ENCODE measurements around the gene ZNF609.

DNA sequence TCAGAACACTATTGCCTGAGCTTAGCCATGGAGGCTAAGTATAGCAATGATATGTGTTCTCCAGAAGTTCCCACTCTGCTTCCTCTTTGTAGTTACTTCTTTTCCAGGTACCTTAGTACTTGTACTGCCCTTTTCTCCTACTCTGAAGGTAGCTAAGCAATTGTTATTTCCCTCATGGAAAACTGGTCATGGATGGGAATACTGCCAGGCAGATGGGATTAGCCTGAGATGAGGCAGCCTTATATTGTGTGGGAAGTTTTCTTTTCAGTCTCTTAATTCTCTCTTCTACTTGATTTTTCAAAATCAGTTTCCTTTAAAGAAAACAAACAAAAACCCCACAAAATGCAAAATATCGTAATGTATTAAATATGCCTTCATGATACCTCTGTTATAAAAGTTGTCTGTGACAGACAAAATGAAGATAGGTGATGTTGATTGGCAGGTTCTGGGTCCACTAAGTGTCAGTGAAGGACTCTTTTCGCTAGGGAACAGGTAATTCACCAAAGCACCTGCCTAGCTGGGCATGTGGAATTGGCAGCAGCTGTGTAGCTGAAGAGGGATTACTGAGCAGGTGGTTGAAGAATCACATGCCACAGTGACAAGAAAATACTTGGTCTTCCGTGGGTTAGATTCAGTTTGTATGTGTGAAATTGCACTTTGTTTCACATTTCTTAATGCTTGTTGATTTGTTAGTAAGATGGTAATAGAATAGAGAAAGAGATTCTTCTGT is 4.1 kb downstream of the ZNF609 start:
- TF ChIP-seq EZH2 (IDR thresholded peaks at IDR 0.05; ENCODE audit: insufficient read depth, poor library complexity, severe bottlenecking): no peak
- TF ChIP-seq EZH2phosphoT487 (IDR thresholded peaks at IDR 0.05; ENCODE audit: insufficient read depth, low read depth): no peak
